Measurements from ENCODE around the gene LAT. TPM values are rescaled to one million over a fixed set of nuclear protein-coding genes. Genes with fewer than 3 reads are reported as not detected.

Gene LAT
- total RNA-seq, 1 experiment from 2014 or later: 4.3 TPM

DNA sequence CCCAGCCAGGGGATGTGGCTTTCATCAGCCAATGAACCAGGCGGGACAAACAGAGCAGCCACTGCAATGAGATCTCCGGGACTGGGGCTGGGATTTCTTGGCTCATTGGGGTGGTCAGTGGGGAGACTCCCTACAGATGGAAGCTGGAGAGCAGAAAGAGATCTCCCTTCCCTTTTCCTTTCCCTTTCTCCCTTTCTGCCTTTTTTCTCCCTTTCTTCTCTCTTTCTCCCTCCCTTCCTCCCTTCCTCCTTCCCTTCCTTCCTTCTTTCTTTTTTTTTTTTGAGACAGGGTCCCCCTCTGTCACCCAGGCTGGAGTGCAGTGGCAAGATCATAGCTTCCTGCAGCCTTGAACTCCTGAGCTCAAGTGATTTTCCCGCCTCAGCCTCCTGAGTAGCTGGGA, 14.0 kb downstream of the LAT start:
- Histone ChIP-seq H2AK5ac (ENCODE audit: insufficient read length, low read length) (no peak overlapping the region), H3K27me3 (ENCODE audit: insufficient read depth, low read length) (no peaks in the 10 kb centered on the region), H2BK20ac (ENCODE audit: low read depth, low read length, poor library complexity, severe bottlenecking) (no peak overlapping the region), H3K79me1 (ENCODE audit: insufficient read depth, low read depth, low read length, poor library complexity, severe bottlenecking) (no peaks in the 10 kb centered on the region), H3T11ph (ENCODE audit: low read length) (no peak overlapping the region), H3K56ac (ENCODE audit: insufficient read length, low read depth, low read length) (no peak overlapping the region), H4K5ac (ENCODE audit: insufficient read length, low read depth, low read length) (no peak overlapping the region), H3K4me1 (ENCODE audit: insufficient read depth, low read length) (no peaks in the 10 kb centered on the region), H3K9me3 (ENCODE audit: control insufficient read depth, low read depth, low read length) (no peaks in the 10 kb centered on the region), H3K23ac (ENCODE audit: insufficient read length, low read depth, low read length) (no peak overlapping the region), H4K20me1 (ENCODE audit: control insufficient read depth, insufficient read depth, insufficient read length) (no peaks in the 10 kb centered on the region), H3K4ac (ENCODE audit: low read depth, low read length) (no peak overlapping the region), H3K9ac (ENCODE audit: extremely low read depth, insufficient read length, low read length) (no peak overlapping the region), H3K27ac (ENCODE audit: insufficient read length, low read depth, low read length) (no peak overlapping the region), H2BK15ac (ENCODE audit: low read depth, low read length) (no peak overlapping the region), H2BK120ac (ENCODE audit: low read depth, low read length, poor library complexity, severe bottlenecking) (no peak overlapping the region), H3K18ac (ENCODE audit: insufficient read length, low read depth, low read length) (no peak overlapping the region), H2AFZ (ENCODE audit: low read length) (no peak overlapping the region), H3K4me2 (ENCODE audit: insufficient read depth, insufficient read length, low read length) (no peak overlapping the region), H3K23me2 (ENCODE audit: insufficient read length, low read depth, low read length, poor library complexity, severe bottlenecking) (no peaks in the 10 kb centered on the region), H2BK12ac (ENCODE audit: insufficient read length, low read depth, low read length) (no peak overlapping the region), H3K79me2 (ENCODE audit: insufficient read depth, low read length) (no peaks in the 10 kb centered on the region), H2BK5ac (ENCODE audit: insufficient read length, low read length) (no peak overlapping the region), H4K91ac (ENCODE audit: insufficient read length, low read depth, low read length) (no peak overlapping the region), H4K8ac (replicated peaks; ENCODE audit: insufficient read length, low read depth, low read length) (peak overlapping the region; percentile 32), H3K14ac (ENCODE audit: insufficient read depth, low read length) (no peak overlapping the region)
- no peaks in the 10 kb centered on the region for H3K36me3 Mint-ChIP-seq (ENCODE audit: insufficient read depth in 1 of 3, low read depth in 3 of 3)
- no CpG with 5 or more reads among the region's 3 CpGs for WGBS (ENCODE audit: extremely low coverage, insufficient read length, low lambda C conversion rate)
- TF ChIP-seq, protein P1, sequence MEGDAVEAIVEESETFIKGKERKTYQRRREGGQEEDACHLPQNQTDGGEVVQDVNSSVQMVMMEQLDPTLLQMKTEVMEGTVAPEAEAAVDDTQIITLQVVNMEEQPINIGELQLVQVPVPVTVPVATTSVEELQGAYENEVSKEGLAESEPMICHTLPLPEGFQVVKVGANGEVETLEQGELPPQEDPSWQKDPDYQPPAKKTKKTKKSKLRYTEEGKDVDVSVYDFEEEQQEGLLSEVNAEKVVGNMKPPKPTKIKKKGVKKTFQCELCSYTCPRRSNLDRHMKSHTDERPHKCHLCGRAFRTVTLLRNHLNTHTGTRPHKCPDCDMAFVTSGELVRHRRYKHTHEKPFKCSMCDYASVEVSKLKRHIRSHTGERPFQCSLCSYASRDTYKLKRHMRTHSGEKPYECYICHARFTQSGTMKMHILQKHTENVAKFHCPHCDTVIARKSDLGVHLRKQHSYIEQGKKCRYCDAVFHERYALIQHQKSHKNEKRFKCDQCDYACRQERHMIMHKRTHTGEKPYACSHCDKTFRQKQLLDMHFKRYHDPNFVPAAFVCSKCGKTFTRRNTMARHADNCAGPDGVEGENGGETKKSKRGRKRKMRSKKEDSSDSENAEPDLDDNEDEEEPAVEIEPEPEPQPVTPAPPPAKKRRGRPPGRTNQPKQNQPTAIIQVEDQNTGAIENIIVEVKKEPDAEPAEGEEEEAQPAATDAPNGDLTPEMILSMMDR (conservative IDR thresholded peaks at IDR 0.05): no peak
- H3K27me3 Mint-ChIP-seq (ENCODE audit: low read depth): peaks cover 6% of the 10 kb centered on the region
- H3K27ac Mint-ChIP-seq: no peak overlapping the region
- no peak for DNase-seq
- no peaks in the 10 kb centered on the region for H3K4me1 Mint-ChIP-seq
- H3K9me3 Mint-ChIP-seq: peaks cover 0 to 7% of the 10 kb centered on the region in 2 experiments; a peak in 2 of 5 replicates
- H3K4me3 Mint-ChIP-seq: no peak overlapping the region
